GM19438 (cell line): Measurements from ENCODE around the gene RPN2.

Experiments used
- ATAC-seq: cut with Tn5 transposase; IDR thresholded peaks from one replicate; pipeline ENCODE4 v1.9.1; 2021; ENCODE audit warnings: low read depth; ENCODE audit not compliant: unreplicated experiment

RPN2 gene

GRCh38 chr20:37288091-37288490, 109.0 kb downstream of the RPN2 start:
- ATAC-seq: no peak

- ATAC-seq: no peak
Observed at GRCh38 chr20:37290158-37290810, 111.2 kb downstream of the RPN2 start.
